ENCODE results near the gene EIF2AK3.

DNA sequence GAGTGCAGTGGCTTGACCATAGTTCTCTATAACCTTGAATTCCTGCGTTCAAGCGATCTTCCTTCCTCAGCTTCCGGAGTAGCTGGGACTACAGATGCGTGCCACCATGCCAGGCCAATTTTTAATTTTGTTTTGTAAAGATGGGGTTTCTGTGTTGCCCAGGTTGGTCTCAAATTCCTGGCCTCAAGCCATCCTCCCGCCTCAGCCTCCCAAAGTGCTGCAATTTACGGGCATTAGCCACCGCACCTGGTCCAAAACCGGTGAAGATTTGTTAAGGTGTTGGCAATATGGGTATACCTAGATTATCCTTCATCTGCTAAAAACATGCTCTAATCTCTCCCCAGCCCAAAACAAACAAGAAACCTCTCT is 1.3 kb upstream of the EIF2AK3 start:
- TF ChIP-seq, protein P1, sequence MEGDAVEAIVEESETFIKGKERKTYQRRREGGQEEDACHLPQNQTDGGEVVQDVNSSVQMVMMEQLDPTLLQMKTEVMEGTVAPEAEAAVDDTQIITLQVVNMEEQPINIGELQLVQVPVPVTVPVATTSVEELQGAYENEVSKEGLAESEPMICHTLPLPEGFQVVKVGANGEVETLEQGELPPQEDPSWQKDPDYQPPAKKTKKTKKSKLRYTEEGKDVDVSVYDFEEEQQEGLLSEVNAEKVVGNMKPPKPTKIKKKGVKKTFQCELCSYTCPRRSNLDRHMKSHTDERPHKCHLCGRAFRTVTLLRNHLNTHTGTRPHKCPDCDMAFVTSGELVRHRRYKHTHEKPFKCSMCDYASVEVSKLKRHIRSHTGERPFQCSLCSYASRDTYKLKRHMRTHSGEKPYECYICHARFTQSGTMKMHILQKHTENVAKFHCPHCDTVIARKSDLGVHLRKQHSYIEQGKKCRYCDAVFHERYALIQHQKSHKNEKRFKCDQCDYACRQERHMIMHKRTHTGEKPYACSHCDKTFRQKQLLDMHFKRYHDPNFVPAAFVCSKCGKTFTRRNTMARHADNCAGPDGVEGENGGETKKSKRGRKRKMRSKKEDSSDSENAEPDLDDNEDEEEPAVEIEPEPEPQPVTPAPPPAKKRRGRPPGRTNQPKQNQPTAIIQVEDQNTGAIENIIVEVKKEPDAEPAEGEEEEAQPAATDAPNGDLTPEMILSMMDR (IDR thresholded peaks at IDR 0.05; ENCODE audit: borderline replicate concordance, extremely low read depth, low read length, poor library complexity, severe bottlenecking): no peak
- no peak for TF ChIP-seq EZH2 (IDR thresholded peaks at IDR 0.05; ENCODE audit: borderline replicate concordance, low read depth, low read length, severe bottlenecking)
